ENCODE measurements around the gene SLC1A2. TPM values are rescaled to one million over a fixed set of nuclear protein-coding genes. Genes with fewer than 3 reads are reported as not detected.

SLC1A2 gene
- total RNA-seq, 1 donor from 2014 or later = 0.25 TPM

DNA sequence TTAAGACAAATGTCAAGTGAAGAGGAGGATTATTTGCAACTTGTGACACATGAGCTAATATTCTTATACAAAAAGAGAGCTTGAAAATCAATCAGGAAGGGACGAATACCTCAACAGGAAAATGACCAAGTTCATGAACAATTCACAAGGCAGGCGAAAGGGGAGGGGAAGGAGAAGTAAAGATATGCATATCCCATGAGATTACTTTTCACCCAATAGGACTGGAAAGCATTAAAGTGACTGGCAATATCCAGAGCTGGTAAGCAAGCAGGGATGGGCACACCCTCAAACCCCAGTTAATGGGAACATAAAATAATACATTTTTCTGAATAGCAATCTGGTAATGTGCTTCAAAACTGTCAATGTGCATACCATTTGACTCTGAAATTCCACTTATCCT, 129.5 kb downstream of the SLC1A2 start:
- Mint-ChIP-seq H3K9me3 (ENCODE audit: unreplicated experiment) (no peaks in the 10 kb centered on the region), H3K4me1 (ENCODE audit: low read depth, unreplicated experiment) (peaks cover 20% of the 10 kb centered on the region), H3K36me3 (ENCODE audit: low read depth, unreplicated experiment) (no peaks in the 10 kb centered on the region), H3K4me3 (ENCODE audit: unreplicated experiment) (no peak overlapping the region), H3K27ac (ENCODE audit: unreplicated experiment) (peak overlapping the region; percentile 35), H3K27me3 (ENCODE audit: low read depth, unreplicated experiment) (no peaks in the 10 kb centered on the region)
- peak; percentile 66 for DNase-seq (ENCODE audit: low read depth)
- H3K9ac ChIP-seq (ENCODE audit: low read length) = peak overlapping the region; percentile 52
- no peaks in the 10 kb centered on the region for H4K20me1 ChIP-seq (ENCODE audit: insufficient read depth, low read length)
- H3K79me2 ChIP-seq (ENCODE audit: insufficient read depth, low read length) = no peaks in the 10 kb centered on the region
- H3K4me2 ChIP-seq (ENCODE audit: low read length) = peak overlapping the region; percentile 70
- no peak for TF ChIP-seq CTCF (IDR thresholded peaks at IDR 0.05; ENCODE audit: insufficient read depth, low read depth, low read length)
- TF ChIP-seq EZH2 (IDR thresholded peaks at IDR 0.05; ENCODE audit: insufficient read depth, low read length) = no peak
- FAIRE-seq = peak; percentile 87
- peaks cover 20% of the 10 kb centered on the region for H3K4me1 ChIP-seq (ENCODE audit: insufficient read depth, low read length)
- H3K4me3 ChIP-seq (ENCODE audit: insufficient read depth, low read depth, low read length) = peak overlapping the region; percentile 17
- H3K27ac ChIP-seq (ENCODE audit: low read depth, low read length) = peak overlapping the region; percentile 80
- no peaks in the 10 kb centered on the region for H3K9me3 ChIP-seq (ENCODE audit: insufficient read depth, low read depth, low read length)
- peak overlapping the region; percentile 6 for H2AFZ ChIP-seq (ENCODE audit: low read depth, low read length)
- no peaks in the 10 kb centered on the region for H3K27me3 ChIP-seq (ENCODE audit: insufficient read depth, low read length)
- no peaks in the 10 kb centered on the region for H3K36me3 ChIP-seq (ENCODE audit: insufficient read depth, low read length)

DNA sequence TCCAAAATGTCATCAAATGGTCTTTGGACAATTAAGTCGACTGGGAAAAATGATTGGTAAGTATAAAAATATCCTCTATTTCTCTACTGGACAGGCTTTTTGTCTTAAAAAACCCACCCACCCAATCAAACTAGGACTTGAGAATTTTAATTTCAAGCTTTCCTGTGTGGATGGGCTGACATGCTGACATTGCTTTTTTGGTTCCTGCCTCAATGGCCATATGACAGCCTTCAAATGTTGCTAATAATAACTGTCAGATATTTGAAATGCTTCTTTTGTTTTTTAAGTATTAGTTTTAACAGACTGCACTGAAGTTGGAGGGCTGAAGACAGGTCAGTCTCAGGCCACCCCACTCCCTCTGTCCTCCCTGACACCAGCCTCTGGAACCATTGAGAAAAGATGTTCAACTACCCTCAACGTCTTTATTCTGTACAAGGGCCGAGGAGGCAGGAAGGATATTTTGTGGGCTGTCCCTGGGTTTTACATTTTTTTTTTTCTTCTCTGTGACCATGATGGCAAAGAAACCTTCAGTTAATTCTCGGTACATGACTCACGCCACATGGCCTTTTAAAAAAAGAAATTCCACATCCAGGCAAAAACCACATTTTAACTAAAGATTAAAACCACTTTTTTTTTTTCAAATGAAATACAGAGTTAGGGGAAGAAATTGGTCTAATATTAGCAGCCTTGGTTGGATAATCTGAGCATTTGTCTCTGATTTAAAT, 130.4 kb downstream of the SLC1A2 start:
- H3K79me2 ChIP-seq (ENCODE audit: insufficient read depth, low read length) = no peaks in the 10 kb centered on the region
- H3K4me1 ChIP-seq (ENCODE audit: insufficient read depth, low read length) = peaks cover 20% of the 10 kb centered on the region
- H3K9me3 ChIP-seq (ENCODE audit: insufficient read depth, low read depth, low read length) = no peaks in the 10 kb centered on the region
- peak overlapping the region; percentile 70 for H3K4me2 ChIP-seq (ENCODE audit: low read length)
- peak overlapping the region; percentile 80 for H3K27ac ChIP-seq (ENCODE audit: low read depth, low read length)
- peak overlapping the region; percentile 52 for H3K9ac ChIP-seq (ENCODE audit: low read length)
- no peaks in the 10 kb centered on the region for H3K27me3 Mint-ChIP-seq (ENCODE audit: low read depth, unreplicated experiment)
- H3K36me3 ChIP-seq (ENCODE audit: insufficient read depth, low read length) = no peaks in the 10 kb centered on the region
- peak overlapping the region; percentile 17 for H3K4me3 ChIP-seq (ENCODE audit: insufficient read depth, low read depth, low read length)
- H3K4me1 Mint-ChIP-seq (ENCODE audit: low read depth, unreplicated experiment) = peaks cover 20% of the 10 kb centered on the region
- no peaks in the 10 kb centered on the region for H3K9me3 Mint-ChIP-seq (ENCODE audit: unreplicated experiment)
- H3K36me3 Mint-ChIP-seq (ENCODE audit: low read depth, unreplicated experiment) = no peaks in the 10 kb centered on the region
- peak; percentile 78 for FAIRE-seq
- peak overlapping the region; percentile 77 for H2AFZ ChIP-seq (ENCODE audit: low read depth, low read length)
- H4K20me1 ChIP-seq (ENCODE audit: insufficient read depth, low read length) = no peaks in the 10 kb centered on the region
- H3K27me3 ChIP-seq (ENCODE audit: insufficient read depth, low read length) = no peaks in the 10 kb centered on the region
- H3K4me3 Mint-ChIP-seq (ENCODE audit: unreplicated experiment) = no peak overlapping the region
- TF ChIP-seq CTCF (IDR thresholded peaks at IDR 0.05; ENCODE audit: insufficient read depth, low read depth, low read length) (no peak), EZH2 (IDR thresholded peaks at IDR 0.05; ENCODE audit: insufficient read depth, low read length) (no peak)
- peak; percentile 83 for DNase-seq (ENCODE audit: low read depth)
- H3K27ac Mint-ChIP-seq (ENCODE audit: unreplicated experiment) = peak overlapping the region; percentile 35

DNA sequence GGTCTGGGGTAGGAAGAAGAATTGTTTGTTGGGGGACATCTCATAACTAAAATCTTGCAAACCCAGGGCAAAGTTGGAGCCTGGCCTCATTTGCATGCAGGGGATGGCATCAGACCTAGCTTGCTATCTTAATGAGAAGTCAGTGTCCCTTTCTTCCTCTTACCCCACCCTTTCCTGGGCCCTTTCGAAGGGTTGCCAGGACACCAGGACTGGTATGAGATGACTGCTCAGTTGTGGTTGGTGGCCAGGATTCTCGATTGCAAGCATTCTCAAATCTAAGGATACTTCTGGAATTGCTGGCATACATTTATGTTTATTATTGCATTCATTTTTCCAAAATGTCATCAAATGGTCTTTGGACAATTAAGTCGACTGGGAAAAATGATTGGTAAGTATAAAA, 131.0 kb downstream of the SLC1A2 start:
- TF ChIP-seq CTCF (IDR thresholded peaks at IDR 0.05; ENCODE audit: insufficient read depth, low read depth, low read length) (no peak), EZH2 (IDR thresholded peaks at IDR 0.05; ENCODE audit: insufficient read depth, low read length) (no peak)
- no peaks in the 10 kb centered on the region for H3K36me3 ChIP-seq (ENCODE audit: insufficient read depth, low read length)
- FAIRE-seq = peak; percentile 92
- H3K79me2 ChIP-seq (ENCODE audit: insufficient read depth, low read length) = no peaks in the 10 kb centered on the region
- H4K20me1 ChIP-seq (ENCODE audit: insufficient read depth, low read length) = no peaks in the 10 kb centered on the region
- H3K4me2 ChIP-seq (ENCODE audit: low read length) = no peak overlapping the region
- no peak overlapping the region for H3K27ac ChIP-seq (ENCODE audit: low read depth, low read length)
- peaks cover 18% of the 10 kb centered on the region for H3K4me1 Mint-ChIP-seq (ENCODE audit: low read depth, unreplicated experiment)
- no peaks in the 10 kb centered on the region for H3K9me3 ChIP-seq (ENCODE audit: insufficient read depth, low read depth, low read length)
- H3K4me1 ChIP-seq (ENCODE audit: insufficient read depth, low read length) = peaks cover 20% of the 10 kb centered on the region
- H3K9me3 Mint-ChIP-seq (ENCODE audit: unreplicated experiment) = no peaks in the 10 kb centered on the region
- H3K27me3 ChIP-seq (ENCODE audit: insufficient read depth, low read length) = no peaks in the 10 kb centered on the region
- H3K27me3 Mint-ChIP-seq (ENCODE audit: low read depth, unreplicated experiment) = no peaks in the 10 kb centered on the region
- no peak overlapping the region for H3K4me3 Mint-ChIP-seq (ENCODE audit: unreplicated experiment)
- H2AFZ ChIP-seq (ENCODE audit: low read depth, low read length) = no peak overlapping the region
- H3K27ac Mint-ChIP-seq (ENCODE audit: unreplicated experiment) = no peak overlapping the region
- H3K36me3 Mint-ChIP-seq (ENCODE audit: low read depth, unreplicated experiment) = no peaks in the 10 kb centered on the region
- no peak for DNase-seq (ENCODE audit: low read depth)
- no peak overlapping the region for H3K4me3 ChIP-seq (ENCODE audit: insufficient read depth, low read depth, low read length)
- no peak overlapping the region for H3K9ac ChIP-seq (ENCODE audit: low read length)
